HepG2 (cell line): ENCODE data around the gene NUDT17. TPM values are rescaled to one million over a fixed set of nuclear protein-coding genes. Genes with fewer than 3 reads are reported as not detected.
A peak's percentile ranks its signal among the peaks of the same experiment; 100 is the strongest.

Source experiments
- CENPT ChIP-seq: sonication (generic); formaldehyde crosslinking; IDR thresholded peaks from 2 replicates; pipeline ENCODE4 v1.8.0; 2022; ENCODE audit warnings: low read depth, mild to moderate bottlenecking, moderate library complexity, missing genetic modification reagents
- KLF9 ChIP-seq: IDR thresholded peaks from 2 replicates; pipeline ENCODE4 v1.6.1; 2016; ENCODE audit warnings: low read depth
- RARA ChIP-seq: IDR thresholded peaks from 2 replicates; pipeline ENCODE4 v1.6.1; 2016; ENCODE audit warnings: missing genetic modification reagents, missing compliant biosample characterization
- TBL1XR1 ChIP-seq: fragments of 150-350 bp; IDR thresholded peaks from 2 replicates; pipeline ENCODE4 v1.6.1; 2014; ENCODE audit warnings: borderline replicate concordance, low read length; ENCODE audit not compliant: partially characterized antibody
- ZNF235 ChIP-seq: sonication (generic); formaldehyde crosslinking; IDR thresholded peaks from 2 replicates; pipeline ENCODE4 v1.8.1; 2023; ENCODE audit warnings: mild to moderate bottlenecking, missing genetic modification reagents, borderline replicate concordance
- ZNF446 ChIP-seq: sonication (generic); formaldehyde crosslinking; IDR thresholded peaks from 2 replicates; pipeline ENCODE4 v1.5.0; 2020; ENCODE audit warnings: mild to moderate bottlenecking, missing genetic modification reagents
- ZNF547 ChIP-seq: sonication (generic); formaldehyde crosslinking; IDR thresholded peaks from 2 replicates; pipeline ENCODE4 v1.5.1; 2020; ENCODE audit warnings: mild to moderate bottlenecking, missing genetic modification reagents
- ZZZ3 ChIP-seq: sonication (generic); formaldehyde crosslinking; IDR thresholded peaks from 2 replicates; pipeline ENCODE4 v1.4.0; 2020; ENCODE audit warnings: missing genetic modification reagents, mild to moderate bottlenecking, borderline replicate concordance
- polyA plus RNA-seq, 8 experiments: library from polyadenylated mRNA; depleted of rRNA in 3 of 8; stranded (reverse) in 7 of 8; unstranded in 1 of 8; fragments of >200 nt; fragmentation: Illumina TruSeq in 4 of 8; extraction: Trizol in 4 of 8; gene quantifications; 2 replicates each; pipeline versions ENCODE4 v1.2.1 to v1.2.3, GENCODE V29; 2011 to 2016; ENCODE audit warnings: low read depth in 4 of 8, missing spikeins in 1 of 8, mixed read lengths in 1 of 8; ENCODE audit not compliant: insufficient read depth in 1 of 8
- total RNA-seq, 5 experiments: library from RNA; depleted of rRNA; stranded (reverse); fragments of >200 nt; fragmentation: Illumina TruSeq; extraction: Trizol; gene quantifications; 2 replicates each; pipeline ENCODE4 v1.2.3, GENCODE V29; 2016; ENCODE audit warnings: low read depth in 1 of 5
- TF ChIP-seq, protein P1 (sequence below): IDR thresholded peaks from 2 replicates; pipeline ENCODE4 v1.6.1; 2016; ENCODE audit warnings: low read depth, missing genetic modification reagents, missing compliant biosample characterization
- TF ChIP-seq, protein P2 (sequence below): sonication (generic); formaldehyde crosslinking; IDR thresholded peaks from 2 replicates; pipeline ENCODE4 v1.4.0; 2020; ENCODE audit warnings: missing genetic modification reagents
- TF ChIP-seq, protein P3 (sequence below): sonication (generic); formaldehyde crosslinking; conservative IDR thresholded peaks from 2 replicates; pipeline ENCODE4 v1.8.0; 2022; ENCODE audit warnings: missing genetic modification reagents
- TF ChIP-seq, protein P4 (sequence below): sonication (generic); formaldehyde crosslinking; IDR thresholded peaks from 2 replicates; pipeline ENCODE4 v1.5.1; 2020; ENCODE audit warnings: mild to moderate bottlenecking, missing genetic modification reagents

NUDT17 gene
- total and polyA plus RNA-seq, 2 of the 13 experiments (the other 11 are each of a cell fraction or from before 2014, with no cell fraction given), result 2.6 to 5.8 TPM

DNA sequence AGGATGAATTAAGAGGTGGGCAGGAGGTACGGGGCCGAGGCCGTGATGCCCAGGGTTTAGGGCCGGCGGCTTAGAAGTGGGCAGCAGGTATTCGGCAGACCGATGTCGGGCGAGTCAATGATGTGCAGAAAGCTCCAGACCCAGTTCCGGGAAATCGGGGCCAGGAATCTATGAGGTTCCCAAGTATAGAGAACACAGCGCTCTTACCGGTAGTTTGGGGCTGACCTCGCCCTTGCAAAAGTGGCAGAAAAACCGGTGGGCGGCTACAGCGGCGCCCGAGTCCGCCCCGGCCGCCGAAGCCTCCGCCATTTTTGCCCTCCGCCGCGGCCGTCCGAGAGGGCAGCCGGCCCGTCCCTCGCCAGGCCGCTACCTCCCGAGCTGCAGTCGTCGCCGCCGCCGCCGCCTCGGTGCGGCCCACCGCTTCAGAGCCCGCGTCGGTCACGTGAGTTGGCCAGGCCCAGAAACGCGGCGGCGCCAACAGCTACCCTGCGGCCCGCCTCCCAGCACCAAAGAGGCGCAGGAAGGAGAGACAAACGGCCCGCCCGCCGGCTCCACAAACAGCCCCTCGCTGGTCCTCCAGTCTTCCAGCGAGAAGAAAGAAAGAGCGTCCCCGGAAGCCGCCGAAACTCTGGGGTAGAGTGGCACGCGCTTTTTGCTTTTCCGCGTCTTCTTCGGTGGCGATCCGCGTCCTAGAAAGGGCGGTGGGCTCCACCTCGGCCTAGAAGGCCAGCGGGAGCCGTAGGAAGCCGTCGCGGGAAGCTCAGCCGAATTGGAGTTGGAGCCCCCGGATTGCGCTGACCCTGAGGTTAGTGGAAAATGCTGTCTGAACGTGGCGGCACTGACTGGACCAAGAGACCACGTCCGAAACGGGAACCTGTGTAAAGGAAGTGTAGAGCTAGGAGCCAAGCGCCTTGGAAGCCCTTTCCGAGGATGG, 21.6 kb upstream of the NUDT17 start, which contains the start of the genes POLR3C and RNF115 (continued):
- TF ChIP-seq, protein P1, sequence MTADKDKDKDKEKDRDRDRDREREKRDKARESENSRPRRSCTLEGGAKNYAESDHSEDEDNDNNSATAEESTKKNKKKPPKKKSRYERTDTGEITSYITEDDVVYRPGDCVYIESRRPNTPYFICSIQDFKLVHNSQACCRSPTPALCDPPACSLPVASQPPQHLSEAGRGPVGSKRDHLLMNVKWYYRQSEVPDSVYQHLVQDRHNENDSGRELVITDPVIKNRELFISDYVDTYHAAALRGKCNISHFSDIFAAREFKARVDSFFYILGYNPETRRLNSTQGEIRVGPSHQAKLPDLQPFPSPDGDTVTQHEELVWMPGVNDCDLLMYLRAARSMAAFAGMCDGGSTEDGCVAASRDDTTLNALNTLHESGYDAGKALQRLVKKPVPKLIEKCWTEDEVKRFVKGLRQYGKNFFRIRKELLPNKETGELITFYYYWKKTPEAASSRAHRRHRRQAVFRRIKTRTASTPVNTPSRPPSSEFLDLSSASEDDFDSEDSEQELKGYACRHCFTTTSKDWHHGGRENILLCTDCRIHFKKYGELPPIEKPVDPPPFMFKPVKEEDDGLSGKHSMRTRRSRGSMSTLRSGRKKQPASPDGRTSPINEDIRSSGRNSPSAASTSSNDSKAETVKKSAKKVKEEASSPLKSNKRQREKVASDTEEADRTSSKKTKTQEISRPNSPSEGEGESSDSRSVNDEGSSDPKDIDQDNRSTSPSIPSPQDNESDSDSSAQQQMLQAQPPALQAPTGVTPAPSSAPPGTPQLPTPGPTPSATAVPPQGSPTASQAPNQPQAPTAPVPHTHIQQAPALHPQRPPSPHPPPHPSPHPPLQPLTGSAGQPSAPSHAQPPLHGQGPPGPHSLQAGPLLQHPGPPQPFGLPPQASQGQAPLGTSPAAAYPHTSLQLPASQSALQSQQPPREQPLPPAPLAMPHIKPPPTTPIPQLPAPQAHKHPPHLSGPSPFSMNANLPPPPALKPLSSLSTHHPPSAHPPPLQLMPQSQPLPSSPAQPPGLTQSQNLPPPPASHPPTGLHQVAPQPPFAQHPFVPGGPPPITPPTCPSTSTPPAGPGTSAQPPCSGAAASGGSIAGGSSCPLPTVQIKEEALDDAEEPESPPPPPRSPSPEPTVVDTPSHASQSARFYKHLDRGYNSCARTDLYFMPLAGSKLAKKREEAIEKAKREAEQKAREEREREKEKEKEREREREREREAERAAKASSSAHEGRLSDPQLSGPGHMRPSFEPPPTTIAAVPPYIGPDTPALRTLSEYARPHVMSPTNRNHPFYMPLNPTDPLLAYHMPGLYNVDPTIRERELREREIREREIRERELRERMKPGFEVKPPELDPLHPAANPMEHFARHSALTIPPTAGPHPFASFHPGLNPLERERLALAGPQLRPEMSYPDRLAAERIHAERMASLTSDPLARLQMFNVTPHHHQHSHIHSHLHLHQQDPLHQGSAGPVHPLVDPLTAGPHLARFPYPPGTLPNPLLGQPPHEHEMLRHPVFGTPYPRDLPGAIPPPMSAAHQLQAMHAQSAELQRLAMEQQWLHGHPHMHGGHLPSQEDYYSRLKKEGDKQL (CRISPR knock-in tag), result peak; percentile 13; the same call in 1 of the 2 replicates
- peak; percentile 48; the same call in 1 of the 2 replicates for TF ChIP-seq ZNF547 (CRISPR knock-in tag)
- TF ChIP-seq ZNF235 (CRISPR knock-in tag), result no peak
- TF ChIP-seq ZZZ3, result no peak
- TF ChIP-seq ZNF446 (CRISPR knock-in tag), result no peak; the same call in 1 of the 2 replicates
- TF ChIP-seq KLF9 (CRISPR knock-in tag), result 0 out of 2 replicates have a peak, but pooled peaks have one; percentile 35
- TF ChIP-seq, protein P2, sequence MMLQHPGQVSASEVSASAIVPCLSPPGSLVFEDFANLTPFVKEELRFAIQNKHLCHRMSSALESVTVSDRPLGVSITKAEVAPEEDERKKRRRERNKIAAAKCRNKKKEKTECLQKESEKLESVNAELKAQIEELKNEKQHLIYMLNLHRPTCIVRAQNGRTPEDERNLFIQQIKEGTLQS (CRISPR knock-in tag), result 0 out of 2 replicates have a peak, but pooled peaks have one; percentile 5
- no peak for TF ChIP-seq TBL1XR1
- TF ChIP-seq CENPT (CRISPR knock-in tag), result 0 out of 2 replicates have a peak, but pooled peaks have one; percentile 57
- TF ChIP-seq, protein P3, sequence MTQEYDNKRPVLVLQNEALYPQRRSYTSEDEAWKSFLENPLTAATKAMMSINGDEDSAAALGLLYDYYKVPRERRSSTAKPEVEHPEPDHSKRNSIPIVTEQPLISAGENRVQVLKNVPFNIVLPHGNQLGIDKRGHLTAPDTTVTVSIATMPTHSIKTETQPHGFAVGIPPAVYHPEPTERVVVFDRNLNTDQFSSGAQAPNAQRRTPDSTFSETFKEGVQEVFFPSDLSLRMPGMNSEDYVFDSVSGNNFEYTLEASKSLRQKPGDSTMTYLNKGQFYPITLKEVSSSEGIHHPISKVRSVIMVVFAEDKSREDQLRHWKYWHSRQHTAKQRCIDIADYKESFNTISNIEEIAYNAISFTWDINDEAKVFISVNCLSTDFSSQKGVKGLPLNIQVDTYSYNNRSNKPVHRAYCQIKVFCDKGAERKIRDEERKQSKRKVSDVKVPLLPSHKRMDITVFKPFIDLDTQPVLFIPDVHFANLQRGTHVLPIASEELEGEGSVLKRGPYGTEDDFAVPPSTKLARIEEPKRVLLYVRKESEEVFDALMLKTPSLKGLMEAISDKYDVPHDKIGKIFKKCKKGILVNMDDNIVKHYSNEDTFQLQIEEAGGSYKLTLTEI (CRISPR knock-in tag), result no peak
- TF ChIP-seq RARA (CRISPR knock-in tag), result 0 out of 2 replicates have a peak, but pooled peaks have one; percentile 8
- TF ChIP-seq, protein P4, sequence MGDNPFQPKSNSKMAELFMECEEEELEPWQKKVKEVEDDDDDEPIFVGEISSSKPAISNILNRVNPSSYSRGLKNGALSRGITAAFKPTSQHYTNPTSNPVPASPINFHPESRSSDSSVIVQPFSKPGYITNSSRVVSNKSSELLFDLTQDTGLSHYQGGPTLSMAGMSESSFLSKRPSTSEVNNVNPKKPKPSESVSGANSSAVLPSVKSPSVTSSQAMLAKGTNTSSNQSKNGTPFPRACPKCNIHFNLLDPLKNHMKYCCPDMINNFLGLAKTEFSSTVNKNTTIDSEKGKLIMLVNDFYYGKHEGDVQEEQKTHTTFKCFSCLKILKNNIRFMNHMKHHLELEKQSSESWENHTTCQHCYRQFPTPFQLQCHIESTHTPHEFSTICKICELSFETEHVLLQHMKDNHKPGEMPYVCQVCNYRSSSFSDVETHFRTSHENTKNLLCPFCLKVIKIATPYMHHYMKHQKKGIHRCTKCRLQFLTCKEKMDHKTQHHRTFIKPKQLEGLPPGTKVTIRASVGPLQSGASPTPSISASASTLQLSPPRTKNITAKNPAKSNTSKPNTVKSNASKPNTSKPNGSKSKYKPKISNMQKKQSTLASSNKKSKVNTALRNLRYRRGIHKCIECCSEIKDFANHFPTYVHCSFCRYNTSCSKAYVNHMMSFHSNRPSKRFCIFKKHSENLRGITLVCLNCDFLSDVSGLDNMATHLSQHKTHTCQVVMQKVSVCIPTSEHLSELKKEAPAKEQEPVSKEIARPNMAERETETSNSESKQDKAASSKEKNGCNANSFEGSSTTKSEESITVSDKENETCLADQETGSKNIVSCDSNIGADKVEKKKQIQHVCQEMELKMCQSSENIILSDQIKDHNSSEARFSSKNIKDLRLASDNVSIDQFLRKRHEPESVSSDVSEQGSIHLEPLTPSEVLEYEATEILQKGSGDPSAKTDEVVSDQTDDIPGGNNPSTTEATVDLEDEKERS (CRISPR knock-in tag), result no peak
